HepG2 (cell line): Measurements from ENCODE around the gene TLDC2. TPM values are rescaled to one million over a fixed set of nuclear protein-coding genes. Genes with fewer than 3 reads are reported as not detected.

Source experiments
- ATAC-seq: fragments of 200-7000 bp; cut with Tn5 transposase; 3 replicates; pipeline ENCODE4 v1.9.1; 2020; ENCODE audit warnings: mild to moderate bottlenecking, moderate library complexity
- BruUV-seq: library from RNA; stranded (reverse); fragments of 400-500 nt; replicated peaks from 2 replicates; lab custom pipeline; 2021; lab: Mats Ljungman, UMichigan
- CTCF ChIA-PET: fragments of 300-600 bp; formaldehyde crosslinking; extraction: SDS; loops from one replicate; lab custom pipeline; 2021; ENCODE audit warnings: low total read pairs, inconsistent platforms, low intra/inter-chr PET ratio; lab: Yijun Ruan, JAX
- POLR2A ChIA-PET: fragments of 350-600 bp; sonication (Branson Sonifier 250); formaldehyde crosslinking; loops from one replicate; lab custom pipeline; 2020; ENCODE audit warnings: antibody characterized with exemption, inconsistent platforms; lab: Yijun Ruan, JAX
- DNase-seq: peaks from one replicate; pipeline ENCODE4 v3.0.0-alpha.2; 2015; ENCODE audit warnings: low spot score
- FAIRE-seq: peaks from 3 replicates; lab custom pipeline; 2011; peaks lifted over from hg19 to GRCh38; lab: Jason Lieb, UNC
- H2AFZ ChIP-seq: one replicate; pipeline ENCODE4 v1.6.1; 2011; ENCODE audit warnings: low read length, inconsistent platforms
- H3K27ac ChIP-seq: fragments of 300-600 bp; 3 replicates; pipeline ENCODE4 v1.8.0; 2011; ENCODE audit warnings: mixed run types, mild to moderate bottlenecking, mixed read lengths, low read length, inconsistent platforms; ENCODE audit not compliant: insufficient read depth; ENCODE audit errors: extremely low read length
- H3K27me3 ChIP-seq, 2 experiments: fragments of 200-600 bp in 1 of 2; 2 replicates in 1 of 2; 3 replicates in 1 of 2; pipeline versions ENCODE4 v1.6.0 to v1.8.0; 2011; ENCODE audit warnings: low read length in 2 of 2, mild to moderate bottlenecking in 2 of 2, moderate library complexity in 2 of 2, inconsistent platforms in 1 of 2; ENCODE audit not compliant: insufficient read depth in 2 of 2, control insufficient read depth in 1 of 2
- H3K36me3 ChIP-seq, 2 experiments: fragments of 200-600 bp in 1 of 2; replicated peaks in 1 of 2; 2 replicates in 1 of 2; 3 replicates in 1 of 2; pipeline versions ENCODE4 v1.5.1 to v1.8.0; 2011; ENCODE audit warnings: low read length in 2 of 2, inconsistent platforms in 1 of 2; ENCODE audit not compliant: insufficient read depth in 2 of 2, control insufficient read depth in 1 of 2
- H3K4me1 ChIP-seq: 2 replicates; pipeline ENCODE4 v1.5.1; 2012; ENCODE audit warnings: low read length, inconsistent platforms; ENCODE audit not compliant: insufficient read depth
- H3K4me2 ChIP-seq: 2 replicates; pipeline ENCODE4 v1.6.0; 2011; ENCODE audit warnings: low read depth, low read length, inconsistent platforms
- H3K4me3 ChIP-seq, 3 experiments: fragments of 200-600 bp in 1 of 3; sonication (generic), shearing (Covaris generic) in 1 of 3; replicated peaks in 1 of 3; 2 replicates each; pipeline ENCODE4 v1.5.1; 2011 to 2016; ENCODE audit warnings: low read length in 3 of 3, inconsistent platforms in 2 of 3, low read depth in 2 of 3, mild to moderate bottlenecking in 2 of 3, control low read depth in 1 of 3, mixed read lengths in 1 of 3; ENCODE audit not compliant: insufficient read depth in 1 of 3
- H3K79me2 ChIP-seq: one replicate; pipeline ENCODE4 v1.6.1; 2011; ENCODE audit warnings: low read length, inconsistent platforms; ENCODE audit not compliant: insufficient read depth
- H3K9ac ChIP-seq: 2 replicates; pipeline ENCODE4 v1.6.0; 2011; ENCODE audit warnings: mild to moderate bottlenecking, low read depth, low read length, inconsistent platforms; ENCODE audit not compliant: insufficient read depth
- H3K9me3 ChIP-seq: 2 replicates; pipeline ENCODE4 v1.5.1; 2012; ENCODE audit warnings: mild to moderate bottlenecking, low read length
- H4K20me1 ChIP-seq: 2 replicates; pipeline ENCODE4 v1.6.0; 2011; ENCODE audit warnings: inconsistent platforms, mild to moderate bottlenecking, low read length, moderate library complexity; ENCODE audit not compliant: insufficient read depth
- ARID2 ChIP-seq: sonication (generic); formaldehyde crosslinking; IDR thresholded peaks from 2 replicates; pipeline ENCODE4 v1.8.1; 2022; ENCODE audit warnings: mild to moderate bottlenecking, missing genetic modification reagents, borderline replicate concordance
- ASH2L ChIP-seq: fragments of 300-600, 200-600 bp; sonication (generic); IDR thresholded peaks from 2 replicates; pipeline ENCODE4 v1.7.0; 2017; ENCODE audit warnings: low read depth, mild to moderate bottlenecking, moderate library complexity, mixed read lengths, low read length; ENCODE audit not compliant: insufficient read length
- FOXA1 ChIP-seq, 2 experiments: fragments of 450-650 bp in 1 of 2; sonication (generic) in 1 of 2; formaldehyde crosslinking in 1 of 2; IDR thresholded peaks; 2 replicates each; pipeline versions ENCODE4 v1.4.0 to v1.6.1; 2016 to 2020; ENCODE audit warnings: missing genetic modification reagents in 1 of 2
- MBNL3 ChIP-seq: fragments of 250-450 bp; sonication (Bioruptor Pico); conservative IDR thresholded peaks from 2 replicates; pipeline ENCODE4 v1.8.0; 2022; ENCODE audit warnings: mild to moderate bottlenecking, inconsistent platforms
- MEIS2 ChIP-seq: sonication (generic); formaldehyde crosslinking; IDR thresholded peaks from 2 replicates; pipeline ENCODE4 v1.9.0; 2021; ENCODE audit warnings: mild to moderate bottlenecking, missing genetic modification reagents
- PHF5A ChIP-seq: IDR thresholded peaks from one replicate; pipeline ENCODE4 v1.6.1; 2018; ENCODE audit warnings: low read depth, missing genetic modification reagents; ENCODE audit not compliant: unreplicated experiment
- ZBTB14 ChIP-seq: sonication (generic); formaldehyde crosslinking; IDR thresholded peaks from 2 replicates; pipeline ENCODE4 v1.4.0; 2020; ENCODE audit warnings: missing genetic modification reagents
- ZBTB49 ChIP-seq: sonication (generic); formaldehyde crosslinking; IDR thresholded peaks from 2 replicates; pipeline ENCODE4 v1.4.0; 2020; ENCODE audit warnings: missing genetic modification reagents, borderline replicate concordance
- ZMYM2 ChIP-seq: sonication (generic); formaldehyde crosslinking; IDR thresholded peaks from 2 replicates; pipeline ENCODE4 v1.8.0; 2022; ENCODE audit warnings: mild to moderate bottlenecking, missing genetic modification reagents
- ZNF121 ChIP-seq: sonication (generic); formaldehyde crosslinking; IDR thresholded peaks from 2 replicates; pipeline ENCODE4 v1.5.0; 2020; ENCODE audit warnings: mild to moderate bottlenecking, missing genetic modification reagents
- ZNF350 ChIP-seq: sonication (generic); formaldehyde crosslinking; IDR thresholded peaks from 2 replicates; pipeline ENCODE4 v1.4.0; 2020; ENCODE audit warnings: mild to moderate bottlenecking, low read depth, missing genetic modification reagents, borderline replicate concordance
- ZNF790 ChIP-seq: sonication (generic); formaldehyde crosslinking; IDR thresholded peaks from 2 replicates; pipeline ENCODE4 v1.8.0; 2022; ENCODE audit warnings: missing genetic modification reagents, mild to moderate bottlenecking, borderline replicate concordance
- WGBS: methylation state at CpG from one replicate; pipeline ENCODE4 v1.1.6; 2017; ENCODE audit warnings: low lambda C conversion rate; 5-methylcytosine and 5-hydroxymethylcytosine counted together
- in situ Hi-C: cut with HindIII; loops from 2 replicates; pipeline ENCODE4 v1.10.0; 2017; ENCODE audit warnings: low pct_unique_long_range_greater_than_20kb; ENCODE audit not compliant: extremely low pct_ligation_motif_present
- intact Hi-C: fragments of 100-400 bp; cut with micrococcal nuclease; formaldehyde crosslinking; loops from one replicate; pipeline ENCODE4 v1.10.0; 2022; ENCODE audit not compliant: unreplicated experiment
- polyA plus RNA-seq, 8 experiments: library from polyadenylated mRNA; depleted of rRNA in 3 of 8; stranded (reverse) in 7 of 8; unstranded in 1 of 8; fragments of >200 nt; fragmentation: Illumina TruSeq in 4 of 8; extraction: Trizol in 4 of 8; gene quantifications; 2 replicates each; pipeline versions ENCODE4 v1.2.1 to v1.2.3, GENCODE V29; 2011 to 2016; ENCODE audit warnings: low read depth in 4 of 8, missing spikeins in 1 of 8, mixed read lengths in 1 of 8; ENCODE audit not compliant: insufficient read depth in 1 of 8
- total RNA-seq, 5 experiments: library from RNA; depleted of rRNA; stranded (reverse); fragments of >200 nt; fragmentation: Illumina TruSeq; extraction: Trizol; gene quantifications; 2 replicates each; pipeline ENCODE4 v1.2.3, GENCODE V29; 2016; ENCODE audit warnings: low read depth in 1 of 5

Gene TLDC2
- total and polyA plus RNA-seq, 2 of the 13 experiments (the other 11 are each of a cell fraction or from before 2014, with no cell fraction given): 1.5 to 1.6 TPM

- no peak for TF ChIP-seq ARID2 (CRISPR knock-in tag)
- TF ChIP-seq MEIS2 (CRISPR knock-in tag): 0 out of 2 replicates have a peak, but pooled peaks have one; percentile 33
- TF ChIP-seq ASH2L: no peak
- no peak for TF ChIP-seq ZNF121 (CRISPR knock-in tag)
- no peak for TF ChIP-seq FOXA1 (IDR thresholded peaks at IDR 0.05)
- TF ChIP-seq FOXA1 (CRISPR knock-in tag; IDR thresholded peaks at IDR 0.05): 0 out of 2 replicates have a peak, but pooled peaks have one; percentile 17
- TF ChIP-seq MBNL3 (CRISPR knock-in tag): no peak
- TF ChIP-seq ZNF790 (CRISPR knock-in tag): no peak
These were observed 9.8 kb upstream of the TLDC2 start (continued) for GRCh38 chr20:36866164-36866563.

GRCh38 chr20:36866681-36867495, 9.1 kb upstream of the TLDC2 start:
- CTCF ChIA-PET: no interaction called here
- H3K79me2 ChIP-seq: peaks cover 7% of the 10 kb centered on the region
- FAIRE-seq (no peak), DNase-seq (no peak), ATAC-seq (no peak)
- H3K27me3 ChIP-seq: peaks cover 1 to 17% of the 10 kb centered on the region in 2 experiments; a peak in 1 of 5 replicates
- POLR2A ChIA-PET: interaction anchor here (2.0 to 4.6 kb wide), 2 partner anchors 9 to 11 kb away, joined by 7 to 22 read pairs; partner anchors contain the start of gene TLDC2
- BruUV-seq: no TSS peak
- in situ Hi-C loops (no loop called here), intact Hi-C loops (no loop called here)
- peaks cover 51% of the 10 kb centered on the region for H3K4me1 ChIP-seq
- peak overlapping the region; percentile 16; the same call in 1 of the 2 replicates for H3K4me2 ChIP-seq
- no peaks in the 10 kb centered on the region for H3K36me3 ChIP-seq
- H2AFZ ChIP-seq: no peak overlapping the region
- no peak overlapping the region for H3K9ac ChIP-seq
- H3K4me3 ChIP-seq: no peak overlapping the region
- H3K9me3 ChIP-seq: no peaks in the 10 kb centered on the region
- no peak overlapping the region for H3K27ac ChIP-seq
- no peaks in the 10 kb centered on the region for H4K20me1 ChIP-seq
- WGBS: 33% methylated on average over 8 of the region's 8 CpGs
- TF ChIP-seq PHF5A (CRISPR knock-in tag) (no peak), ZBTB14 (CRISPR knock-in tag) (no peak), ZBTB49 (CRISPR knock-in tag) (no peak), ZMYM2 (0 out of 2 replicates have a peak, but pooled peaks have one; percentile 25), ZNF350 (CRISPR knock-in tag) (no peak)
